ENCODE results near the gene IQSEC1.

IQSEC1 gene

GRCh38 chr3:12972781-12973702 lies 100.2 kb downstream of the IQSEC1 start:
- TF ChIP-seq REST (IDR thresholded peaks at IDR 0.05; ENCODE audit: insufficient read depth in 1 of 2, low read depth in 2 of 2, low read length in 2 of 2): no peak
- no peak for TF ChIP-seq POLR2AphosphoS5 (IDR thresholded peaks at IDR 0.05; ENCODE audit: low read depth, low read length)
- no peak for TF ChIP-seq SIN3A (IDR thresholded peaks at IDR 0.05; ENCODE audit: borderline replicate concordance, insufficient read depth, low read length)
- TF ChIP-seq TAF1 (IDR thresholded peaks at IDR 0.05; ENCODE audit: borderline replicate concordance, insufficient read depth, low read length): no peak
- TF ChIP-seq FOXP2 (optimal IDR thresholded peaks at IDR 0.05; ENCODE audit: borderline replicate concordance, extremely low read depth, extremely low read length, insufficient read depth): no peak

- no peak for TF ChIP-seq REST (IDR thresholded peaks at IDR 0.05; ENCODE audit: insufficient read depth in 1 of 2, low read depth in 2 of 2, low read length in 2 of 2)
- TF ChIP-seq POLR2AphosphoS5 (IDR thresholded peaks at IDR 0.05; ENCODE audit: low read depth, low read length): no peak
- TF ChIP-seq TAF1 (IDR thresholded peaks at IDR 0.05; ENCODE audit: borderline replicate concordance, insufficient read depth, low read length): no peak
- no peak for TF ChIP-seq SIN3A (IDR thresholded peaks at IDR 0.05; ENCODE audit: borderline replicate concordance, insufficient read depth, low read length)
- TF ChIP-seq FOXP2 (optimal IDR thresholded peaks at IDR 0.05; ENCODE audit: borderline replicate concordance, extremely low read depth, extremely low read length, insufficient read depth): no peak
These were observed 101.2 kb downstream of the IQSEC1 start for GRCh38 chr3:12972043-12972442.

- TF ChIP-seq SIN3A (IDR thresholded peaks at IDR 0.05; ENCODE audit: borderline replicate concordance, insufficient read depth, low read length): no peak
- no peak for TF ChIP-seq POLR2AphosphoS5 (IDR thresholded peaks at IDR 0.05; ENCODE audit: low read depth, low read length)
- no peak for TF ChIP-seq TAF1 (IDR thresholded peaks at IDR 0.05; ENCODE audit: borderline replicate concordance, insufficient read depth, low read length)
- TF ChIP-seq FOXP2 (optimal IDR thresholded peaks at IDR 0.05; ENCODE audit: borderline replicate concordance, extremely low read depth, extremely low read length, insufficient read depth): no peak
- TF ChIP-seq REST (IDR thresholded peaks at IDR 0.05; ENCODE audit: insufficient read depth in 1 of 2, low read depth in 2 of 2, low read length in 2 of 2): no peak
These were observed 102.5 kb downstream of the IQSEC1 start for GRCh38 chr3:12970684-12971083.

- no peak for TF ChIP-seq FOXP2 (optimal IDR thresholded peaks at IDR 0.05; ENCODE audit: borderline replicate concordance, extremely low read depth, extremely low read length, insufficient read depth)
- TF ChIP-seq REST (IDR thresholded peaks at IDR 0.05; ENCODE audit: insufficient read depth in 1 of 2, low read depth in 2 of 2, low read length in 2 of 2): no peak
- TF ChIP-seq POLR2AphosphoS5 (IDR thresholded peaks at IDR 0.05; ENCODE audit: low read depth, low read length): no peak
- no peak for TF ChIP-seq SIN3A (IDR thresholded peaks at IDR 0.05; ENCODE audit: borderline replicate concordance, insufficient read depth, low read length)
These were observed 103.7 kb downstream of the IQSEC1 start for GRCh38 chr3:12969486-12969885.
